ENCODE measurements around the gene SLC23A3.

SLC23A3 gene

GRCh38 chr2:219140722-219141121 is 29.1 kb downstream of the SLC23A3 start:
- DNase-seq, result no peak

GRCh38 chr2:219133976-219134375 is 35.9 kb downstream of the SLC23A3 start:
- DNase-seq, result no peak

- DNase-seq, result no peak
Observed at GRCh38 chr2:219131744-219132143, 38.1 kb downstream of the SLC23A3 start.

- no peak for DNase-seq
Observed at GRCh38 chr2:219131327-219131726, 38.5 kb downstream of the SLC23A3 start.

GRCh38 chr2:219129589-219129988 is 40.2 kb downstream of the SLC23A3 start:
- DNase-seq, result no peak

- DNase-seq, result no peak
Observed at GRCh38 chr2:219128396-219128795, 41.4 kb downstream of the SLC23A3 start.

- no peak for DNase-seq
Observed at GRCh38 chr2:219127037-219127635, 42.7 kb downstream of the SLC23A3 start.

GRCh38 chr2:219126555-219126954 is 43.3 kb downstream of the SLC23A3 start:
- no peak for DNase-seq

GRCh38 chr2:219125886-219126270 is 44.0 kb downstream of the SLC23A3 start:
- DNase-seq, result no peak

GRCh38 chr2:219125225-219125885 is 44.5 kb downstream of the SLC23A3 start:
- no peak for DNase-seq

GRCh38 chr2:219124381-219125110 is 45.3 kb downstream of the SLC23A3 start:
- DNase-seq, result no peak

GRCh38 chr2:219123356-219124135 is 46.3 kb downstream of the SLC23A3 start:
- no peak for DNase-seq

GRCh38 chr2:219122202-219122980 is 47.4 kb downstream of the SLC23A3 start:
- no peak for DNase-seq

GRCh38 chr2:219120082-219120481 is 49.7 kb downstream of the SLC23A3 start:
- no peak for DNase-seq

GRCh38 chr2:219119422-219120043 is 50.3 kb downstream of the SLC23A3 start:
- peak; percentile 2 for DNase-seq

GRCh38 chr2:219118504-219118903 is 51.3 kb downstream of the SLC23A3 start:
- no peak for DNase-seq

- no peak for DNase-seq
Observed at GRCh38 chr2:219116776-219117646, 52.8 kb downstream of the SLC23A3 start.

- no peak for DNase-seq
Observed at GRCh38 chr2:219112651-219113338, 57.0 kb downstream of the SLC23A3 start.

- DNase-seq, result no peak
Observed at GRCh38 chr2:219112062-219112406, 57.8 kb downstream of the SLC23A3 start.
